HepG2 (cell line): ENCODE data around the gene BZW1. TPM values are rescaled to one million over a fixed set of nuclear protein-coding genes. Genes with fewer than 3 reads are reported as not detected.

Experiments used
- ATAC-seq: fragments of 200-7000 bp; cut with Tn5 transposase; 3 replicates; pipeline ENCODE4 v1.9.1; 2020; ENCODE audit warnings: mild to moderate bottlenecking, moderate library complexity
- BruUV-seq: library from RNA; stranded (reverse); fragments of 400-500 nt; replicated peaks from 2 replicates; lab custom pipeline; 2021; lab: Mats Ljungman, UMichigan
- CTCF ChIA-PET: fragments of 300-600 bp; formaldehyde crosslinking; extraction: SDS; loops from one replicate; lab custom pipeline; 2021; ENCODE audit warnings: low total read pairs, inconsistent platforms, low intra/inter-chr PET ratio; lab: Yijun Ruan, JAX
- POLR2A ChIA-PET: fragments of 350-600 bp; sonication (Branson Sonifier 250); formaldehyde crosslinking; loops from one replicate; lab custom pipeline; 2020; ENCODE audit warnings: antibody characterized with exemption, inconsistent platforms; lab: Yijun Ruan, JAX
- DNase-seq: peaks from one replicate; pipeline ENCODE4 v3.0.0-alpha.2; 2015; ENCODE audit warnings: low spot score
- FAIRE-seq: peaks from 3 replicates; lab custom pipeline; 2011; peaks lifted over from hg19 to GRCh38; lab: Jason Lieb, UNC
- H2AFZ ChIP-seq: one replicate; pipeline ENCODE4 v1.6.1; 2011; ENCODE audit warnings: low read length, inconsistent platforms
- H3K27ac ChIP-seq: fragments of 300-600 bp; 3 replicates; pipeline ENCODE4 v1.8.0; 2011; ENCODE audit warnings: mixed run types, mild to moderate bottlenecking, mixed read lengths, low read length, inconsistent platforms; ENCODE audit not compliant: insufficient read depth; ENCODE audit errors: extremely low read length
- H3K27me3 ChIP-seq, 2 experiments: fragments of 200-600 bp in 1 of 2; 2 replicates in 1 of 2; 3 replicates in 1 of 2; pipeline versions ENCODE4 v1.6.0 to v1.8.0; 2011; ENCODE audit warnings: low read length in 2 of 2, mild to moderate bottlenecking in 2 of 2, moderate library complexity in 2 of 2, inconsistent platforms in 1 of 2; ENCODE audit not compliant: insufficient read depth in 2 of 2, control insufficient read depth in 1 of 2
- H3K36me3 ChIP-seq, 2 experiments: fragments of 200-600 bp in 1 of 2; replicated peaks in 1 of 2; 2 replicates in 1 of 2; 3 replicates in 1 of 2; pipeline versions ENCODE4 v1.5.1 to v1.8.0; 2011; ENCODE audit warnings: low read length in 2 of 2, inconsistent platforms in 1 of 2; ENCODE audit not compliant: insufficient read depth in 2 of 2, control insufficient read depth in 1 of 2
- H3K4me1 ChIP-seq: 2 replicates; pipeline ENCODE4 v1.5.1; 2012; ENCODE audit warnings: low read length, inconsistent platforms; ENCODE audit not compliant: insufficient read depth
- H3K4me2 ChIP-seq: 2 replicates; pipeline ENCODE4 v1.6.0; 2011; ENCODE audit warnings: low read depth, low read length, inconsistent platforms
- H3K4me3 ChIP-seq, 3 experiments: fragments of 200-600 bp in 1 of 3; sonication (generic), shearing (Covaris generic) in 1 of 3; replicated peaks in 1 of 3; 2 replicates each; pipeline ENCODE4 v1.5.1; 2011 to 2016; ENCODE audit warnings: low read length in 3 of 3, inconsistent platforms in 2 of 3, low read depth in 2 of 3, mild to moderate bottlenecking in 2 of 3, control low read depth in 1 of 3, mixed read lengths in 1 of 3; ENCODE audit not compliant: insufficient read depth in 1 of 3
- H3K79me2 ChIP-seq: one replicate; pipeline ENCODE4 v1.6.1; 2011; ENCODE audit warnings: low read length, inconsistent platforms; ENCODE audit not compliant: insufficient read depth
- H3K9ac ChIP-seq: 2 replicates; pipeline ENCODE4 v1.6.0; 2011; ENCODE audit warnings: mild to moderate bottlenecking, low read depth, low read length, inconsistent platforms; ENCODE audit not compliant: insufficient read depth
- H3K9me3 ChIP-seq: 2 replicates; pipeline ENCODE4 v1.5.1; 2012; ENCODE audit warnings: mild to moderate bottlenecking, low read length
- H4K20me1 ChIP-seq: 2 replicates; pipeline ENCODE4 v1.6.0; 2011; ENCODE audit warnings: inconsistent platforms, mild to moderate bottlenecking, low read length, moderate library complexity; ENCODE audit not compliant: insufficient read depth
- CEBPB ChIP-seq: IDR thresholded peaks from 2 replicates; pipeline ENCODE4 v1.6.1; 2011; ENCODE audit warnings: low read depth, low read length, improper control_type of control experiment, borderline replicate concordance
- GLI4 ChIP-seq: sonication (generic); formaldehyde crosslinking; IDR thresholded peaks from 2 replicates; pipeline ENCODE4 v1.5.1; 2020; ENCODE audit warnings: missing genetic modification reagents, mild to moderate bottlenecking, moderate library complexity, borderline replicate concordance
- GZF1 ChIP-seq: sonication (generic); formaldehyde crosslinking; IDR thresholded peaks from 2 replicates; pipeline ENCODE4 v1.5.1; 2020; ENCODE audit warnings: mild to moderate bottlenecking, missing genetic modification reagents
- HDAC6 ChIP-seq: fragments of 200-600 bp; sonication (generic); IDR thresholded peaks from 2 replicates; pipeline ENCODE4 v1.7.0; 2017; ENCODE audit warnings: mild to moderate bottlenecking, antibody characterized with exemption, low read length, low read depth
- HNRNPUL1 ChIP-seq: fragments of 200-400 bp; formaldehyde crosslinking; IDR thresholded peaks from 2 replicates; pipeline ENCODE4 v1.6.1; 2017; ENCODE audit warnings: low read depth, mild to moderate bottlenecking, low read length, moderate library complexity
- KDM6A ChIP-seq: IDR thresholded peaks from 2 replicates; pipeline ENCODE4 v1.6.1; 2016; ENCODE audit warnings: low read depth
- MBNL3 ChIP-seq: fragments of 250-450 bp; sonication (Bioruptor Pico); conservative IDR thresholded peaks from 2 replicates; pipeline ENCODE4 v1.8.0; 2022; ENCODE audit warnings: mild to moderate bottlenecking, inconsistent platforms
- MLLT10 ChIP-seq: sonication (generic); formaldehyde crosslinking; IDR thresholded peaks from 2 replicates; pipeline ENCODE4 v1.4.0; 2020; ENCODE audit warnings: missing genetic modification reagents
- NCOA1 ChIP-seq: sonication (generic); formaldehyde crosslinking; IDR thresholded peaks from 2 replicates; pipeline ENCODE4 v1.9.0; 2021; ENCODE audit warnings: missing genetic modification reagents
- NPAS2 ChIP-seq: sonication (generic); formaldehyde crosslinking; IDR thresholded peaks from 2 replicates; pipeline ENCODE4 v1.8.0; 2022; ENCODE audit warnings: mild to moderate bottlenecking, missing genetic modification reagents, borderline replicate concordance
- NR1H2 ChIP-seq: sonication (generic); formaldehyde crosslinking; IDR thresholded peaks from 2 replicates; pipeline ENCODE4 v1.8.1; 2022; ENCODE audit warnings: low read depth, missing genetic modification reagents, borderline replicate concordance
- PAF1 ChIP-seq: IDR thresholded peaks from 2 replicates; pipeline ENCODE4 v1.6.1; 2016; ENCODE audit warnings: missing genetic modification reagents, missing compliant biosample characterization
- PLRG1 ChIP-seq: fragments of 450-650 bp; conservative IDR thresholded peaks from 2 replicates; pipeline ENCODE4 v1.6.1; 2016
- TRIM24 ChIP-seq: sonication (generic); formaldehyde crosslinking; IDR thresholded peaks from 2 replicates; pipeline ENCODE4 v1.8.0; 2022; ENCODE audit warnings: mild to moderate bottlenecking, missing genetic modification reagents
- ZNF143 ChIP-seq: sonication (generic); formaldehyde crosslinking; IDR thresholded peaks from 2 replicates; pipeline ENCODE4 v1.4.0; 2020; ENCODE audit warnings: missing genetic modification reagents
- ZNF432 ChIP-seq: sonication (generic); formaldehyde crosslinking; IDR thresholded peaks from 2 replicates; pipeline ENCODE4 v1.5.0; 2020; ENCODE audit warnings: missing genetic modification reagents, mild to moderate bottlenecking, borderline replicate concordance
- ZNF44 ChIP-seq: sonication (generic); formaldehyde crosslinking; IDR thresholded peaks from 2 replicates; pipeline ENCODE4 v1.5.1; 2020; ENCODE audit warnings: mild to moderate bottlenecking, missing genetic modification reagents
- ZNF557 ChIP-seq: sonication (generic); formaldehyde crosslinking; IDR thresholded peaks from 2 replicates; pipeline ENCODE4 v1.4.0; 2020; ENCODE audit warnings: missing genetic modification reagents
- ZNF558 ChIP-seq: sonication (generic); formaldehyde crosslinking; IDR thresholded peaks from 2 replicates; pipeline ENCODE4 v1.9.0; 2022; ENCODE audit warnings: mild to moderate bottlenecking, missing genetic modification reagents, borderline replicate concordance
- ZNF713 ChIP-seq: sonication (generic); formaldehyde crosslinking; IDR thresholded peaks from 2 replicates; pipeline ENCODE4 v1.4.0; 2020; ENCODE audit warnings: mild to moderate bottlenecking, missing genetic modification reagents
- ZNF75D ChIP-seq: sonication (generic); formaldehyde crosslinking; IDR thresholded peaks from 2 replicates; pipeline ENCODE4 v1.8.1; 2023; ENCODE audit warnings: missing genetic modification reagents, mild to moderate bottlenecking, borderline replicate concordance
- ZSCAN30 ChIP-seq: sonication (generic); formaldehyde crosslinking; IDR thresholded peaks from 2 replicates; pipeline ENCODE4 v1.5.0; 2020; ENCODE audit warnings: mild to moderate bottlenecking, missing genetic modification reagents
- WGBS: methylation state at CpG from one replicate; pipeline ENCODE4 v1.1.6; 2017; ENCODE audit warnings: low lambda C conversion rate; 5-methylcytosine and 5-hydroxymethylcytosine counted together
- in situ Hi-C: cut with HindIII; loops from 2 replicates; pipeline ENCODE4 v1.10.0; 2017; ENCODE audit warnings: low pct_unique_long_range_greater_than_20kb; ENCODE audit not compliant: extremely low pct_ligation_motif_present
- intact Hi-C: fragments of 100-400 bp; cut with micrococcal nuclease; formaldehyde crosslinking; loops from one replicate; pipeline ENCODE4 v1.10.0; 2022; ENCODE audit not compliant: unreplicated experiment
- polyA plus RNA-seq, 8 experiments: library from polyadenylated mRNA; depleted of rRNA in 3 of 8; stranded (reverse) in 7 of 8; unstranded in 1 of 8; fragments of >200 nt; fragmentation: Illumina TruSeq in 4 of 8; extraction: Trizol in 4 of 8; gene quantifications; 2 replicates each; pipeline versions ENCODE4 v1.2.1 to v1.2.3, GENCODE V29; 2011 to 2016; ENCODE audit warnings: low read depth in 4 of 8, missing spikeins in 1 of 8, mixed read lengths in 1 of 8; ENCODE audit not compliant: insufficient read depth in 1 of 8
- total RNA-seq, 5 experiments: library from RNA; depleted of rRNA; stranded (reverse); fragments of >200 nt; fragmentation: Illumina TruSeq; extraction: Trizol; gene quantifications; 2 replicates each; pipeline ENCODE4 v1.2.3, GENCODE V29; 2016; ENCODE audit warnings: low read depth in 1 of 5
- TF ChIP-seq, protein P1 (sequence below): IDR thresholded peaks from 2 replicates; pipeline ENCODE4 v1.6.1; 2012; ENCODE audit warnings: inconsistent platforms
- TF ChIP-seq, protein P2 (sequence below), 2 experiments: sonication (generic) in 1 of 2; formaldehyde crosslinking in 1 of 2; IDR thresholded peaks; 2 replicates each; pipeline versions ENCODE4 v1.5.1 to v1.6.1; 2011 to 2020; ENCODE audit warnings: borderline replicate concordance in 1 of 2, low read depth in 1 of 2, low read length in 1 of 2, mild to moderate bottlenecking in 1 of 2, missing genetic modification reagents in 1 of 2, moderate library complexity in 1 of 2

The BZW1 gene
- total and polyA plus RNA-seq, 2 of the 13 experiments (the other 11 are each of a cell fraction or from before 2014, with no cell fraction given) = 106 to 384 TPM

DNA sequence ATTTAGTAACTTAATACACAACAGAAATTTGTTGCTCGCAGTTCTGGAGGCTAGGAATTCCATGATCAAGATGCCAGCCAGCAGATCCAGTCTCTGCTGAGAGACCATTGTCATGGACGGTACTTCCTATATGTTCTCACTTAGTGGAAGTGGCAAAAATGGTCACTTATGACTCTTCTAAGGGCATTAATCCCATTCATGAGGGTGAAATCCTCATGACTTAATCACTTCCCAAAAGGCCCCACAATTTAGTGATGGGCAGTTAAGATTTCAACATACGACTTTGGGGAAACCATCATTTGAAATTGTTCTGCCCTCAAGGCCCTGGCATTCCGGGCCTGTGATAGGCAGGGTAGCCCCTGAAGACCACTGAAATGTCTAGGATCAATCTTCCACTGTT, 23.0 kb downstream of the BZW1 start:
- intact Hi-C loops = no loop called here
- no peak overlapping the region for H3K27ac ChIP-seq
- no TSS peak for BruUV-seq

GRCh38 chr2:200839513-200839912, 27.8 kb downstream of the BZW1 start:
- ChIA-PET CTCF (no interaction called here), POLR2A (interaction anchor here (1.0 to 1.8 kb wide), 2 partner anchors 11 to 24 kb away, joined by 3 to 4 read pairs; partner anchors contain the start of gene CLK1)
- Histone ChIP-seq H3K79me2 (no peaks in the 10 kb centered on the region), H3K27ac (no peak overlapping the region), H3K4me2 (no peak overlapping the region), H4K20me1 (no peaks in the 10 kb centered on the region), H3K9ac (no peak overlapping the region), H2AFZ (no peak overlapping the region), H3K9me3 (peaks cover 10% of the 10 kb centered on the region), H3K36me3 (no peaks in the 10 kb centered on the region), H3K4me1 (peaks cover 11% of the 10 kb centered on the region), H3K4me3 (no peak overlapping the region), H3K27me3 (no peaks in the 10 kb centered on the region)
- no peak for ATAC-seq
- 50% methylated on average over 2 of the region's 3 CpGs for WGBS
- intact Hi-C loops (no loop called here), in situ Hi-C loops (no loop called here)
- FAIRE-seq = no peak
- DNase-seq = no peak
- no TSS peak for BruUV-seq
- TF ChIP-seq MBNL3 (CRISPR knock-in tag) (no peak), ZNF557 (CRISPR knock-in tag) (no peak), GZF1 (CRISPR knock-in tag) (no peak), ZNF558 (CRISPR knock-in tag) (no peak), CEBPB (no peak), ZNF75D (CRISPR knock-in tag) (no peak), KDM6A (CRISPR knock-in tag) (no peak), ZNF713 (CRISPR knock-in tag) (no peak), PAF1 (CRISPR knock-in tag) (no peak), PLRG1 (no peak), ZNF143 (no peak), ZSCAN30 (no peak)
- TF ChIP-seq, protein P1, sequence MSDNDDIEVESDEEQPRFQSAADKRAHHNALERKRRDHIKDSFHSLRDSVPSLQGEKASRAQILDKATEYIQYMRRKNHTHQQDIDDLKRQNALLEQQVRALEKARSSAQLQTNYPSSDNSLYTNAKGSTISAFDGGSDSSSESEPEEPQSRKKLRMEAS = no peak

More for the DNA sequence above, 23.0 kb downstream of the BZW1 start:
- no peaks in the 10 kb centered on the region for H3K27me3 ChIP-seq
- no peaks in the 10 kb centered on the region for H4K20me1 ChIP-seq
- no peak overlapping the region for H3K4me2 ChIP-seq
- POLR2A ChIA-PET = no interaction called here
- no peaks in the 10 kb centered on the region for H3K4me1 ChIP-seq
- FAIRE-seq (peak; percentile 32), DNase-seq (no peak), ATAC-seq (no peak)
- H3K36me3 ChIP-seq = no peaks in the 10 kb centered on the region
- CTCF ChIA-PET = no interaction called here
- peaks cover 10% of the 10 kb centered on the region for H3K9me3 ChIP-seq
- H3K79me2 ChIP-seq = no peaks in the 10 kb centered on the region
- no peak for TF ChIP-seq HNRNPUL1
- no peak for TF ChIP-seq MLLT10 (CRISPR knock-in tag)
- no peak for TF ChIP-seq NCOA1 (CRISPR knock-in tag)
- no peak for TF ChIP-seq ZNF432 (CRISPR knock-in tag)
- no peak for TF ChIP-seq GLI4
- TF ChIP-seq, protein P2, sequence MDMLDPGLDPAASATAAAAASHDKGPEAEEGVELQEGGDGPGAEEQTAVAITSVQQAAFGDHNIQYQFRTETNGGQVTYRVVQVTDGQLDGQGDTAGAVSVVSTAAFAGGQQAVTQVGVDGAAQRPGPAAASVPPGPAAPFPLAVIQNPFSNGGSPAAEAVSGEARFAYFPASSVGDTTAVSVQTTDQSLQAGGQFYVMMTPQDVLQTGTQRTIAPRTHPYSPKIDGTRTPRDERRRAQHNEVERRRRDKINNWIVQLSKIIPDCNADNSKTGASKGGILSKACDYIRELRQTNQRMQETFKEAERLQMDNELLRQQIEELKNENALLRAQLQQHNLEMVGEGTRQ (IDR thresholded peaks at IDR 0.05; ENCODE audit: low read depth, low read length) = no peak
- TF ChIP-seq, protein P2 (CRISPR knock-in tag; IDR thresholded peaks at IDR 0.05; ENCODE audit: borderline replicate concordance) = no peak
- no peak for TF ChIP-seq NR1H2
- TF ChIP-seq TRIM24 (CRISPR knock-in tag) = no peak
- TF ChIP-seq NPAS2 (CRISPR knock-in tag) = no peak
- TF ChIP-seq HDAC6 = no peak
- no peak for TF ChIP-seq ZNF44 (CRISPR knock-in tag)
- H3K4me3 ChIP-seq = no peak overlapping the region
- no peak overlapping the region for H3K9ac ChIP-seq
- no peak overlapping the region for H2AFZ ChIP-seq
- in situ Hi-C loops = no loop called here
- WGBS = 67% methylated on average over 4 of the region's 4 CpGs
